Measurements from ENCODE around the gene PRPF6. TPM values are rescaled to one million over a fixed set of nuclear protein-coding genes. Genes with fewer than 3 reads are reported as not detected.

Gene PRPF6
- total RNA-seq, 1 experiment from 2014 or later, result 126 TPM

DNA sequence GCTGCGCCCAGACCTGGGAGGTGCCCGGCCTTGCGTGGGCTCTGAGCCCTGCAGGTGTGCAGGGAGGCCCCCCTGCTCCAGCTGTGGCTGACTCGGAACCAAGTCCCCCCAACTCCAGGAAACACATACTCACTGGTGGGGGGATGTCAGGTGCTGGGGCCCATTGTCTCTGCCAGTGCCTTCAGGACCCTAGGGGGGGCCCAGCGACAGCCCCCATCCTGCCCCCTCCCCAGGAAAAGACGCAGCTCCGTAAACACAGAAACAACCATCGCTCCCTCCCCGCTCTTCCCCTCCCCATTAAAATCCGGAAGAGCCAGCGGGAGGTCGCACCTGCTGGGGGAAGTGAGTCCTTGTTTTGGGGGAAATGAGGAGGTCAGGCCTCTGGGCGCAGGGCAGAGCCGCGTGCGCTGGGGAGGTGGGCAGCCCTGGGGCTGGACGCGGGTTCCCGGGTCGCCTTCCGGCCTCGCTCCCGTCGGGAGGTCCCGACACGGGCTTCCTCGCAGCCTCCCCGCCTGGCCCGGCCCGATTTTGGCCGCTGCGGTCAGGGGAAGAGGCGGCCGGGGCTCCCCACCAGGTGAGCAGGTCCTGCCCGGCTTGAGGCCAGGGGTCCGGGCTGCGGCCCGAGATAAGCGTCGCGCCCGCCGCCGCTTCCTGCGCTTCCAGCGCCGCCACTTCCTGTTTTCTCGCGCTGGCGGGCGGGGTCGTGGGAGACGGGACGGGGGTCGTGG, 61.3 kb downstream of the PRPF6 start:
- Histone ChIP-seq H3K27me3 (no peaks in the 10 kb centered on the region; the same call in 1 of the 2 replicates), H3K9me3 (no peaks in the 10 kb centered on the region), H3K36me3 (no peaks in the 10 kb centered on the region), H3K4me3 (no peak overlapping the region)
- DNase-seq, result no peak

DNA sequence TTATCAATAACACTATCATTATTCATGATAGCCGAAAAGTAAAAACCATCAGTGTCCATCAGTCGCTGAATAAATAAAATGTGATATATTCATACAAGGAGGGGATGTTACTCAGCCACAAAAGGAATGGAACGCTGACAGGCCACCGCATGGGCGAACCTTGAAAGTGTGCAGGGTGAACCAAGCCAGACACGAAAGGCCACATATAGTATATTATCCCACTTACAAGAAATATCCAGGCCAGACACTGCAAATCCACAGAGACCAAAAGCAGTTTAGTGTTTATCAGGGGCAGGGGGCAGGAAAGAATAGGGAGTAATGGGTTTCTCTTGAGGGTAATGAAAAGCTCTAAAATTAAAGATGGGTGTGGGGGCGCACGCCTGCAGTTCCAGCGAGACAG, 62.8 kb downstream of the PRPF6 start:
- Histone ChIP-seq H3K4me3 (no peak overlapping the region), H3K9me3 (no peaks in the 10 kb centered on the region), H3K36me3 (no peaks in the 10 kb centered on the region), H3K27me3 (no peaks in the 10 kb centered on the region; the same call in 1 of the 2 replicates)
- no peak for DNase-seq

DNA sequence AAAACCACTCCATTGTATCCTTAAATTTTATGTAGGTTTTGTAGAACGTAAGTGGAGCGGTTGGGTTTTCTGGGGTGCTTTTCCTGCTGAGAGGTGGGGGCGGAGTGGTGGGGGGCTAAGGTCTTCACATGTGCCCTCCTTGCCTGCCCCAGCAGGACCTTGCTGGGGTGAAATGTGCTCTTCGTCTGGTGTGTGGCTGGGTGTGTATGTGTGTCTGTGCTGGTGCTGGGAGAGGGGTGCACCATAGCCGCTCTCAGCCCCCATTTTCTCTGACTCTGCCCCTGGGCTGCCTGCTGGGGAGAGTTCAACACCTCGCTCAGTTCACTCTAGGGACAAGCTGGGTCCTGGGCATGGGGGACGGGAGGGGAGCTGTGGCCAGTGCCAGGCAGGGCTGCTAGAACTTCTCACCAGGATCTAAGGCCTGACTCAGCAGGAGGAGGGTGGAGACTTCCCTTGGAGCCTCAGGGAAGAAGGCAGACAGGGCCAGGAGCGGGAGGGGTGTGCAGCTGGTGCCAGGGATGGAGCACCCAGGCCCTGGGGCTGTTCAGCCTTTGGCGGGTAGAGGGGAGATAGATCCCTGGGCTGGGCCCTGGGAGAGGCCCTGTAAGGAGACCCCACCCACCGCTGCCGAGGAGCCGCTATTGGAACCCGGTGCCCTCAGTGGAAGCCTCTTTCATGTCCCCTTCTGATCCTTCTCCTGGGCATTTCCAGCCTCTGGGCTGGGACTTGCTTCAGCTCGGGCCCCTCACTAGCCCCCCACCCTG, 63.7 kb downstream of the PRPF6 start:
- H3K9me3 ChIP-seq, result no peaks in the 10 kb centered on the region
- H3K36me3 ChIP-seq, result no peaks in the 10 kb centered on the region
- DNase-seq, result peak; percentile 91
- no peaks in the 10 kb centered on the region; the same call in 1 of the 2 replicates for H3K27me3 ChIP-seq
- no peak overlapping the region for H3K4me3 ChIP-seq

DNA sequence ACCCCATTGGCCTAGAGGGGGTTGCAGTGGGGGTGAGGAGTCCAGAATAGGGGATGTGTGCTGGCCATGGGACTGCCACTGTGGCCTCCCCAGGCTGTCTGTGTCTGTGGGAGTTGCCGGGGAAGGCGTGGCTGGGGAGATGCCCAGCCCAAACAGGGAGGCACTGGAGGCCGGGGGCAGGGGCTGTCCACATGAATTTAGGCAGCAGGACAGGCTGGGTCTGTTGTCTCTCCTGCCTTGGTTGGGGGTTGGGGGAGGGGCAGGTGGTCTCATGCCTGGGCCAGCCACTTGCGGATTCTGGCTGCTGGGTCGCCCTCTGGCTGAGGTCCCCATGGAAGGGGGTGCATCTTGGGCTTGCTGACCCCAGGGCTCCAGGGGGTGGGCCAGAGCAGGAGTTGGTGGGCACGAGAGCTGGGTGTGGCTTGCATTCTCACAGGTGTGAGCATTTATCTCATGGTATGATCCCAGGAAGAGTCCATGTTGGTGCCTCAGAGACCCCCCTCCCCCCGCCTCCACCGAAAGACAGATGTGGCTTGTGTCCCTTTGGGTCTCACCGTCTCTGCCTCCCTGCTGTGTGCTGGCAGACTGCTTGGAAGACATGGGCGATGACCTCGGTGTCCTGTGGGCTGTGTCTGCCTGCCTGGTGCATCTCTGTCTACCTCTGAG, 64.5 kb downstream of the PRPF6 start:
- H3K4me3 ChIP-seq, result no peak overlapping the region
- DNase-seq, result peak; percentile 41

DNA sequence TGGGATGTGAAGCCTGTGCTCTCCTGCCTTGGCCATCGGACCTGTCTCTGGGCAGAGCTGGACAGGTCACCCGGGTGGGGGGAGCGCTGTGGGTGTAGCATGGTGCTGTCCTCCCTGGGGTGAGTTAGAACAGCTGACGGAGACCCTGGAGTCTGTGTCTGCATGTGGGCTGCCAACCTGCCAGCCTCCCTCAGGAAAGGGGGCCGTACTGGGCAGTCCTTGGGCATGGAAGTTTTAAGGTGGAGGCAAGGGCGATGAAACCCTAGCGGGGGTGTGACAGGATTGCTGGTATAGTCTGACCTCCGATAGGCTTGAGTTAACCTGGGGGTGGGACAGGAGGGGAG, 66.1 kb downstream of the PRPF6 start:
- no peak for DNase-seq
- Histone ChIP-seq H3K4me3 (no peak overlapping the region), H3K36me3 (no peaks in the 10 kb centered on the region), H3K27me3 (no peaks in the 10 kb centered on the region; the same call in 1 of the 2 replicates), H3K9me3 (no peaks in the 10 kb centered on the region)

More for the DNA sequence above, 64.5 kb downstream of the PRPF6 start:
- Histone ChIP-seq H3K27me3 (no peaks in the 10 kb centered on the region; the same call in 1 of the 2 replicates), H3K36me3 (no peaks in the 10 kb centered on the region), H3K9me3 (no peaks in the 10 kb centered on the region)

DNA sequence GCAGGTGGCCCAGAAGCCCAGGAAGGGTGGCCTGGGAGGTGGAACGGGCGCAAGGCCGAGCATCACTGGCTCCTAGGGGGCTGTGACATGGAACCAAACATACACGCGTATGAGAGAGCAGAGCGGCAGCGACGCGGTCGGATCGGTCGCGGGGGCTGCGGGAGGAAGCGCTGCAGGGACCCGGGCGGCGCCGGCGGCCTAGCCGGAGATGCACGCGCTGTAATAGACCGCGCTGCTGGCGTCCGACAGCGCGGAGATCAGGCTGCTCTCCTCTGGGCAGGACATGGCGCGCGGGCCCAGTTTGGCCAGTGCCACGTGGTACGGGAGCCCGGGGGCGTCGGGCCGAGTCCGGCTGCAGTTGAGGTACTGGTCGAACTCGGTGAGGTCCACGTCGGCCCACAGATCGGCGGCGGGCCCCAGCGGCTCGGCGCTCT, 67.1 kb downstream of the PRPF6 start:
- DNase-seq, result no peak
- H3K4me3 ChIP-seq, result no peak overlapping the region
- no peaks in the 10 kb centered on the region for H3K27me3 ChIP-seq
- H3K9me3 ChIP-seq, result no peaks in the 10 kb centered on the region
- H3K36me3 ChIP-seq, result no peaks in the 10 kb centered on the region

DNA sequence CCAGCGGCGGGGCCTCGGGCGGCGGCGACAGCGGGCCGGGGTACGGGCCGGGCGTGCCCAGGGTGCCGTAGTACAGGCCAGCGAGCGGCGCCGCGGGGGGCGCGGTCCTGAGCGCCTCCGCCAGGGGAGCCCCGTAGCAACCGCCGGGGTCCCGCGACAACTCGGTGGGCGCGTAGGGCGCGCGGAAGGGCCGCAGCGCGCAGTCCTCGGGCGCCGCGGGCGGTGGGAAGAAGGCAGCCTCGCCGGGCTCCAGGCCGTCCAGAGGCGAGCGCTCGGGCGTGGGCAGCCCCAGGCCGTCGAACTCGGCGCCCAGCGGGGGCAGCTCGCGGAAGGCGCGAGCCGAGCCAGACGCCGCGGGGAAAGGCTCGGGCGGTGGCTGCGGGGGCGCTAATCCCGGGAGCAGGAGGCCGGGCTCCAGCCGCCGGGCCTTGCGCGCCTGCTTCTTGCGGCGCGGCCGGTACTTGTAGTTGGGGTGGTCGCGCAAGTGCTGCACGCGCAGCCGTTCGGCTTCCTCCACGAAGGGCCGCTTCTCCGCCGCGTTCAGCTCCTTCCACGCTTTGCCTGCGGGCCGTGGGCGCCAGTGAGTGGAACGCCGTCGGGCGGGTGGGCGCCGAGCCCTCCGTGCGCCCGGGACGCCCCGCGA, 67.6 kb downstream of the PRPF6 start:
- no peak for DNase-seq
- Histone ChIP-seq H3K27me3 (no peaks in the 10 kb centered on the region), H3K36me3 (no peaks in the 10 kb centered on the region), H3K4me3 (no peak overlapping the region; the same call in 1 of the 2 replicates), H3K9me3 (no peaks in the 10 kb centered on the region)

DNA sequence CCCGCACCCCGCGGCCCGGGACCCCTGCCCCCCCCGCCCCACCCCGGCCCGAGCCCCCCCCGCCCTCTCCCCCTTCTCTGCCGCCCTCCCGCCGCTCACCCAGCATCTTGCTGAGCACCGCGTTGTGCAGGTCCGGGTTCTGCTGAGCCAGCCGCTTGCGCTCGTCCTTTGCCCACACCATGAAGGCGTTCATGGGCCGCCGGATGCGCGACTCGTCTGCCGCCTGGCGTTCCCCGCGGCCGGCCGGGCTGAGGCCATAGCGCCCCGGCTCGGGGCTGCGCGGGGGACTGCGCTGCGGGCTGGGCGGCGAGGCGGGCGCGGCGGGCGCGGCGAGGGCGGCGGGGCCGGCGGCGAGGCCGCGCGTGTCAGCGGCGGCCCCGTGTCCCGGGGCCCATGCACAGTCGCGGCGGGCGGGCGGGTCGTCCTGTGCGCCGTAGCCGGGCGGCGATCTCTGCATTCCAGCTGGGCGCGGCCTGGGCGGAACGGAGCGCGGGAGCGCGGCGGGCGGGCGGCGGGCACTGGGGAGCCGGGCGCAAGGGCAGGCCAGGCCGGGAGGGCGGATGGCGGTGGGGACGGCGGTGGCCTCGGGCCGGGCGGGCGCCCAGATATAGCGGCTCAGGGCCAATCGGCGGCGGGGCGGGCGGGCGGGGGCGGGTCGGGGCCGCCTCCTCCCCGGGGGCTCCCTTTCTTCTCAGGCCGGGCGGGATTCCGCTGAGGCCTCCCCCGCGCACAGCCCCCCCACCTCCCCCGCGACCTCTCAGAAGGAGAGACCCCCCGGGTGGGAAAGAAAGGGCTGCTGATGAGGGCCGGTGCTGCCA, 68.3 kb downstream of the PRPF6 start, which contains the start of gene SOX18:
SOX18 (minus strand) TSS at position 580 of the 818 bp plus-strand sequence; CDS start at position 457, 123 bp downstream.
- DNase-seq, result peak; percentile 63
- Histone ChIP-seq H3K9me3 (no peaks in the 10 kb centered on the region), H3K4me3 (peak within 1 kb of the TSS; percentile 29; the same call in 1 of the 2 replicates), H3K27me3 (no peaks in the 10 kb centered on the region), H3K36me3 (no peaks in the 10 kb centered on the region)

DNA sequence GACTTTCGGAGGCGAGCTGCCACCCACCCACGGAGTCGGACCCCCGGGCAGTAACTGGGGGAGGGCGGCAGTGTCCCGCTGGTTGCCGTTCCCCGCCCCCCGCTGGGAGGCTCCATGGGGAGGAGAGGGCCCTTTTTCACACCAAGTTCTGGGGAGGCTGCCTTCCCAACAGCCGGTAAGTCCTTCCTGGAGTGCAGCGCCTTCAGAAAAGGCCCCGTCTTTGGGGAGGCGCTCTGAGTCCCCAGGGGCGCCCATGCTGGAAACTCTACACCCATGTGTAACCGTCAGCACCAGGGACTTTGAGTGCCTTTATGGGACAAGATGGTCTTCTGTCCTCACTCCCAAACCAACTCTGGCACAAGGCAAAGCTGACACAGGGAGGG, 68.9 kb downstream of the PRPF6 start:
- Histone ChIP-seq H3K9me3 (no peaks in the 10 kb centered on the region), H3K27me3 (no peaks in the 10 kb centered on the region), H3K4me3 (peak overlapping the region; percentile 29; the same call in 1 of the 2 replicates), H3K36me3 (no peaks in the 10 kb centered on the region)
- DNase-seq, result no peak

DNA sequence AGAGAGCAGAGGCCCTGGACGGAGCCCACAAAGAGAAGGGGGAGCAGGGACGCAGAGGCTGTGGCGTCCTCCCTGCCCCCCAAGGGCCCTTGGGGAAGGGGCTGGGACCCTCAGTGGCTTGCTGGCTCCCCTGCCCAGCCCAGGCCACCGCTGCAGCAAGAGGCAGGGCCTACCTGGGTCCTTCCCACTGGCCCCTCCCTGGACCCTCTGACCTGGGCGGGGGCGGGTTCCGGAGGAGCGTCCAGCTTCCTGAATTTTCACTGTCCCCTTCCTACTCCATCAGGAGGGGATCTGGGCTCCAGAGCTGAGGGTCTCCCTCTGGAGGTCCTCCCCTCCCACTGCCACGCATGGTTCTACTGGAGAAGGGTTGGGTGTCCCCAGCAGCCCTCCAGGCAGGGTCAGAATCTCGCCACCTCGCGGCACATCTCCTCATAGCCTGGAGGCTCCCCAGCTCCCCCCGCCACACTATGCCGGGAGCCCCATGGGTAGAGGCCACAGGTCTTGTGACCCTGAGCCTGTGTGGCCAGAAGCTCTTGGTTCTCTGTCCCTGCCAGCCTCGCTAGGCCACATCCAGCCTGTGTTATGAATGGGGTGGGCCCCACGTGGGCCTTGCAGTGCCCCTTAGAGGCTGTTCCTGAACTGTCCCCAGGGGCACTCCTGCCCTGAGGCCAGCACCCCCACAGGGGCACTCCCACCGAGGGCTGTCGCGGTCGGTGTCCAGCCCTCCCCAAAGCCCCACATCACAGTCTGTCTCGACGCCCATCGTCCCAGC, 69.5 kb downstream of the PRPF6 start:
- Histone ChIP-seq H3K27me3 (no peaks in the 10 kb centered on the region), H3K9me3 (no peaks in the 10 kb centered on the region), H3K4me3 (no peak overlapping the region), H3K36me3 (no peaks in the 10 kb centered on the region)
- no peak for DNase-seq

DNA sequence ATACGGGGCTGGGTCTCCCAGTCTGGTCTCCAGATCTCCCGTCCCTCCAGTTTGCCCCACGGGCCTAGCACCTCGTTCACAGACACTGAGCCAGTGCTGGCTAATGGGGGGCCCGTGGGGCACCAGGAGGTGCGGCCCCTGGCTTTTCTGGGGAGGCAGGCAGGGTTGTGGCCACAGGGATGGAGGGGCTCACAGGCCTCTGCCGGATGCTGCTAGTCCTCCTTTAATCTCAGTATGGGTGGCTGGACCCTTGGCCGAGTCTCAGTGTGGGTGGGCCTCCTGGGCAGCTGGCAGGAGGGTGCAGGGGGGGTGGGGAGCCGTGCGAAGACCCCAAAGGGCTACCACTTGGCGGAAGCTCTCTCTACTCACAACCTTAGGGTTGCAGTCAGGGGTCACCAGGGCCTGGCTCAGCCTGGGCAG, 70.1 kb downstream of the PRPF6 start:
- Histone ChIP-seq H3K36me3 (no peaks in the 10 kb centered on the region), H3K27me3 (no peaks in the 10 kb centered on the region), H3K4me3 (no peak overlapping the region), H3K9me3 (no peaks in the 10 kb centered on the region)
- DNase-seq, result no peak

DNA sequence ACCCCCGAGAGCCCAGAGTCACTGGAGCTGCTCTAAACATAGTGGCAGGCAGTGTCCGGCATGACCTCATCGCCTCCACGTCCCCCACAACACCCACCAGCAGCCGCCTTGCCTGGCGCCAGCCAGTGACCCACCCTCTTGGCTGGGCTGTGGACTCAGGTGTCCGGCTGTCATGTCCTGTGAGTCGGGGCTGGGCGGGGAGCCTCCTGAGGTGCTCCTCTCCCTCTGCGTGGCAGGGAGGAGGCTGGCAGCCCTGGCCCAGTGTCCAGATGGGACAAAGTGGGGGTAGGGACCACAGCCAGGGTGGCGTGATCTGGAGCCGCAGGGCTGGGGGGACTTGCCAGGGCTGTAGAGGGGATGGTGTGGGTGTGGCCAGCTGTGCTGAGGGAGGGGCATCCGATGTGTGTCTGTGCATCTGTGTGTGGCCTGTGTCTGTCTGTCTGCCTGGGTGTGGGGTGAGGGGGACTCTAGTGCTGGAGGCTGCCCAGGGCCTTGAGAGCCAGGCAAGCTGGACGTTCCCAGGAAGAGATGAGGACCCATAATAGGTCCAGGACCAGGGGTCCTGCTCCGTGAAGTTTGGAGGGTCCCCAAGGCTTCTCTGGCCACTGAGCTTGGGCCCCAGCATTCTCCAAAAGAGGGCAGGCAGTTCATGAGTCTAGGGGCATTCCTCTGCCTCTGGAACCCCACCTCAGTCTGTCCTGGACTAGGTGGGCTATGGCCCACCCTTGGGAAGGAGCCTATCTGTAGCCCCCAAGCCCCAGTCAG, 70.8 kb downstream of the PRPF6 start:
- no peak for DNase-seq
- H3K4me3 ChIP-seq, result no peak overlapping the region
- no peaks in the 10 kb centered on the region for H3K9me3 ChIP-seq
- H3K36me3 ChIP-seq, result no peaks in the 10 kb centered on the region
- no peaks in the 10 kb centered on the region for H3K27me3 ChIP-seq

DNA sequence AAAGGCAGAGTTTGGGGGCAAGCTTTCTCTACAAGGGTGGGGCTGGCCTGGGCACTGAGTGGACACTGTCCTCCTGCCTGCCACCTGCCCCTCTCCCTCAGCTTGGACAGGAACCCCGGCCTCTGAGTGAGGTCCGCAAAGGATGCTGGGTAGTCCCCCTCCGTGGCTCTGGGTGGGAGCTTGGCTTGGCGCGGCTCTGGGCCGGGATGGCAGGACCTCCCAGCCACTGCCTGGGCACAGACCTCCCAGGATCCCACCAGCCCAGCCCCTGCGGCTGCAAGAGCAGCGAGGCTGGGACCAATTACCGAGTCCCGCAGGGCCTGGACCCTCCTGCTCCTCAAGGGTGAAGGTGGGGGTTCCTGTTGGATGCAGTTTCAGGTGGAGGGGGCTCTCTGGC, 71.4 kb downstream of the PRPF6 start:
- H3K4me3 ChIP-seq, result no peak overlapping the region
- DNase-seq, result no peak
- H3K27me3 ChIP-seq, result no peaks in the 10 kb centered on the region
- H3K36me3 ChIP-seq, result no peaks in the 10 kb centered on the region
- H3K9me3 ChIP-seq, result no peaks in the 10 kb centered on the region

DNA sequence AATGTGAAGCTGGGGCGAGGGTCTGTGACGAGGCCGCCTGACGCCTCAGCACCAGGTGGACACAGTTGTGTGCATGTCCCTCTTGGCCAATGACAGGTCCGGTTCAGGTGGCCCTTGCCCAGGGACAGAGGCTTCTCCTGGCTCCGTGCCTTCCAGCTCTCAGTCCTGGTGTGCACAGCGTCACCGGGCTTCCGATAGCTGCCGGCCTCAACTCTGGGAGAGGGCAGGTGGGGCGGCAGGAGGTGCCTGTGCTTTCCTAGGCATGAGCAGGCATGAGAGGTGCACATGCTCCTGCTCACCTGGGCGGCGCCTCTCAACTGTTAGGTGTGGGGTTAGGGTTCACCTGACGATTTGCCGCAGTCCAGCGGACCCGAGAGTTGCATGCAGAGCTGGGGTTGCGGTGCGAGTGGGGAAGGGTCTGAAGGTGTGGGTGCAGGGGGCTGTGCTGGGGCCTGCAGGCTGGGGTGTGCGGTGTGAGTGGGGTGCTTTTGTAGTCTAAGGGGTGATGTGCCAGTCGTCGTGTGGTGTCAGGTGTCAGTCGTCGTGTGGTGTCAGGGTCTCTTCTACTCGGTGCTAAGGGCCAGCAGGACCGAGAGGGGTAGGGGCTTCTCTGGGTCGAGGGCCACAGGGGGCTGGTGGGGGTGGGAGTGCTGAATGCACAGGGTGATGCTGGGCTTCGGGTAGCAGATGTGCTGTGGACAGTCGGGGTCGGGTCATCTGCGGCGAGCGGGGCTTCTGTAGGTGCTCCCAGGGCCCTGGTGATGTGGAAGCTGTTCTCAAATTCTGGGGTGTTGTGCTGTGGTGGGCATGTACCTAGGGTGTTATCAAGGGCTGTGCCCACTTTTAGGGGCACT, 72.3 kb downstream of the PRPF6 start:
- H3K4me3 ChIP-seq, result no peak overlapping the region
- H3K36me3 ChIP-seq, result no peaks in the 10 kb centered on the region
- DNase-seq, result no peak
- H3K9me3 ChIP-seq, result no peaks in the 10 kb centered on the region
- no peaks in the 10 kb centered on the region for H3K27me3 ChIP-seq
